HL-60 (cell line): ENCODE measurements around the gene STARD7.

ENCODE experiments used
- CTCF ChIP-seq: IDR thresholded peaks from one replicate; pipeline ENCODE4 v1.5.1; 2011; ENCODE audit warnings: low read length, control low read depth, inconsistent platforms; ENCODE audit not compliant: insufficient read depth
- POLR2AphosphoS5 ChIP-seq: IDR thresholded peaks from 2 replicates; pipeline ENCODE4 v1.6.1; 2012; ENCODE audit warnings: low read depth

- TF ChIP-seq POLR2AphosphoS5 (no peak), CTCF (no peak)
These were observed 44.7 kb downstream of the STARD7 start for GRCh38 chr2:96163768-96164429.
